Lung (tissue), 12 donors: ENCODE data around the gene C17orf113. TPM values are rescaled to one million over a fixed set of nuclear protein-coding genes. Genes with fewer than 3 reads are reported as not detected.

Source experiments
- ATAC-seq: fragments of 200-7000 bp; cut with Tn5 transposase; one replicate; pipeline ENCODE4 v1.9.1; 2020; ENCODE audit warnings: moderate number of reproducible peaks; ENCODE audit not compliant: insufficient read depth, low FRiP score
- DNase-seq, 3 donors: peaks; one replicate each; pipeline ENCODE4 v3.0.0-alpha.2; 2013 to 2017
- H3K27ac ChIP-seq, 2 donors: one replicate each; pipeline ENCODE4 v1.5.1; 2013; ENCODE audit warnings: mild to moderate bottlenecking in 2 of 2, moderate library complexity in 2 of 2, control low read depth in 1 of 2, inconsistent platforms in 1 of 2, low read depth in 1 of 2, low read length in 1 of 2
- H3K27me3 ChIP-seq, 3 donors: one replicate each; pipeline ENCODE4 v1.5.1; 2013; ENCODE audit warnings: low read length in 2 of 3; ENCODE audit not compliant: control insufficient read depth in 3 of 3, insufficient read depth in 3 of 3
- H3K36me3 ChIP-seq, 4 donors: one replicate each; pipeline ENCODE4 v1.5.1; 2013; ENCODE audit warnings: low read length in 4 of 4, mild to moderate bottlenecking in 1 of 4, moderate library complexity in 1 of 4; ENCODE audit not compliant: control insufficient read depth in 4 of 4, insufficient read depth in 4 of 4
- H3K4me1 ChIP-seq, 5 donors: one replicate each; pipeline ENCODE4 v1.5.1; 2013; ENCODE audit warnings: low read length in 5 of 5, mild to moderate bottlenecking in 2 of 5, moderate library complexity in 1 of 5; ENCODE audit not compliant: control insufficient read depth in 5 of 5, insufficient read depth in 5 of 5
- H3K4me3 ChIP-seq: one replicate; pipeline ENCODE4 v1.5.1; 2013; ENCODE audit warnings: mild to moderate bottlenecking, control low read depth, moderate library complexity
- H3K9ac ChIP-seq, 2 donors: one replicate each; pipeline ENCODE4 v1.5.1; 2013; ENCODE audit warnings: low read length in 2 of 2, control low read depth in 1 of 2; ENCODE audit not compliant: insufficient read depth in 1 of 2
- H3K9me3 ChIP-seq, 4 donors: one replicate each; pipeline ENCODE4 v1.5.1; 2013; ENCODE audit warnings: low read length in 3 of 4, mild to moderate bottlenecking in 1 of 4, moderate library complexity in 1 of 4; ENCODE audit not compliant: control insufficient read depth in 4 of 4, insufficient read depth in 3 of 4
- CTCF ChIP-seq: IDR thresholded peaks from 2 replicates; pipeline ENCODE4 v1.5.1; 2012; ENCODE audit warnings: mild to moderate bottlenecking; ENCODE audit errors: control extremely low read depth, extremely low read depth
- WGBS, 2 donors: extraction: QIAGEN DNeasy Blood & Tissue Kit; methylation state at CpG; one replicate each; pipeline ENCODE4 v1.1.7; 2013; 5-methylcytosine and 5-hydroxymethylcytosine counted together
- polyA plus RNA-seq, 2 donors: library from polyadenylated mRNA; stranded (reverse); fragments of 200-250 nt; gene quantifications; one replicate each; pipeline ENCODE4 v1.2.1, GENCODE V29; 2013
- total RNA-seq, 2 donors: library from RNA; depleted of rRNA in 1 of 2; stranded (reverse); fragments of >200 nt in 1 of 2; gene quantifications; one replicate each; pipeline ENCODE4 v1.2.1, GENCODE V29; 2014 to 2021
- donor health status: control.
- donor health status: control.
- donor health status: Bipolar disorder and iron deficiency.
- donor health status: healthy.
- donor health status: DM: yes; HTN: yes; CAD: no.

C17orf113 gene
- total and polyA plus RNA-seq, 4 donors = 0.38 to 3.6 (median 1.2) TPM

GRCh38 chr17:42078396-42079043 lies 28.1 kb upstream of the C17orf113 start:
- Histone ChIP-seq H3K9me3 (no peaks in the 10 kb centered on the region), H3K27me3 (peaks cover 0 to 2% (median 0%) of the 10 kb centered on the region in 3 donors), H3K27ac (no peak overlapping the region), H3K4me1 (no peaks in the 10 kb centered on the region), H3K9ac (no peak overlapping the region), H3K36me3 (no peaks in the 10 kb centered on the region), H3K4me3 (no peak overlapping the region)
- TF ChIP-seq CTCF = no peak
- ATAC-seq = no peak
- DNase-seq = peak in 1 of 3 donors; percentile 5
- WGBS, 2 donors = 56 to 59% methylated on average over 8 of the region's 8 CpGs

GRCh38 chr17:42077755-42078154 lies 27.4 kb upstream of the C17orf113 start:
- H3K4me1 ChIP-seq = no peaks in the 10 kb centered on the region
- H3K9ac ChIP-seq = no peak overlapping the region
- H3K4me3 ChIP-seq = no peak overlapping the region
- H3K27ac ChIP-seq = no peak overlapping the region
- ATAC-seq (no peak), DNase-seq (no peak)
- peaks cover 0 to 7% (median 6%) of the 10 kb centered on the region in 3 donors for H3K27me3 ChIP-seq
- WGBS, 2 donors = 95% methylated on average over 5 of the region's 5 CpGs
- H3K9me3 ChIP-seq = no peaks in the 10 kb centered on the region
- TF ChIP-seq CTCF = no peak
- no peaks in the 10 kb centered on the region for H3K36me3 ChIP-seq

- no peak for TF ChIP-seq CTCF
- Histone ChIP-seq H3K9ac (no peak overlapping the region), H3K27me3 (peaks cover 0 to 11% (median 8%) of the 10 kb centered on the region in 3 donors), H3K27ac (no peak overlapping the region), H3K36me3 (no peaks in the 10 kb centered on the region), H3K4me1 (peaks cover 0 to 3% (median 0%) of the 10 kb centered on the region in 5 donors), H3K4me3 (no peak overlapping the region), H3K9me3 (no peaks in the 10 kb centered on the region)
- DNase-seq = no peak
- ATAC-seq = no peak
- WGBS, 2 donors = 83 to 89% methylated on average over 4 of the region's 4 CpGs
Observed at GRCh38 chr17:42076797-42077559, 26.6 kb upstream of the C17orf113 start.
